ENCODE results near the gene SLC25A3. TPM values are rescaled to one million over a fixed set of nuclear protein-coding genes. Genes with fewer than 3 reads are reported as not detected.
"Not testable (repeated sequence)": the region's sequence is repeated elsewhere in the genome, so short reads cannot be mapped to it uniquely, and the experiment has no call there.

SLC25A3 gene
- total RNA-seq, 4 donors from 2014 or later, result 224 to 690 (median 542) TPM

- WGBS, 2 donors (ENCODE audit: low coverage in 1 of 2), result 62 to 71% methylated on average over 1 of the region's 1 CpG
- H3K27me3 ChIP-seq, result no peaks in the 10 kb centered on the region
- H3K4me3 ChIP-seq, result no peak overlapping the region
- H3K4me1 ChIP-seq, result peaks cover 0 to 20% (median 7%) of the 10 kb centered on the region in 4 donors
- peak; percentile 50 for DNase-seq
- intact Hi-C loops (cut with DNase I; ENCODE audit: low total_unique reads) (no loop called here), in situ Hi-C loops (cut with MboI; ENCODE audit: low pct_ligation_motif_present in 1 of 4, low pct_unique_long_range_greater_than_20kb in 1 of 4, low sequenced_read_pairs in 3 of 4) (loop anchor here in 2 of 4 donors (25.0 kb wide), 2 partner anchors 88 to 413 kb away; no protein-coding TSS in a partner anchor)
- H3K27ac ChIP-seq, result peak overlapping the region; percentile 55 to 71 (median 66)
- no peaks in the 10 kb centered on the region for H3K9me3 ChIP-seq
- TF ChIP-seq POLR2A (IDR thresholded peaks at IDR 0.05) (no peak), CTCF (IDR thresholded peaks at IDR 0.05) (no peak), POLR2AphosphoS5 (IDR thresholded peaks at IDR 0.05) (peak in 1 of 3 donors; percentile 21), EP300 (IDR thresholded peaks at IDR 0.05; ENCODE audit: low read depth) (no peak)
- H3K36me3 ChIP-seq, result no peaks in the 10 kb centered on the region
These were observed 19.4 kb upstream of the SLC25A3 start for GRCh38 chr12:98574110-98574509.

GRCh38 chr12:98575013-98575412, 18.5 kb upstream of the SLC25A3 start:
- no peak for TF ChIP-seq EP300 (IDR thresholded peaks at IDR 0.05; ENCODE audit: low read depth)
- TF ChIP-seq POLR2AphosphoS5 (IDR thresholded peaks at IDR 0.05), result no peak
- peak in 1 of 5 experiments; percentile 14 for TF ChIP-seq CTCF (IDR thresholded peaks at IDR 0.05)
- no peaks in the 10 kb centered on the region for H3K9me3 ChIP-seq
- H3K4me3 ChIP-seq, result no peak overlapping the region
- peak overlapping the region; percentile 55 to 71 (median 66) for H3K27ac ChIP-seq
- WGBS, 2 donors (ENCODE audit: low coverage in 1 of 2), result 73 to 77% methylated on average over 4 of the region's 4 CpGs
- no peaks in the 10 kb centered on the region for H3K27me3 ChIP-seq
- H3K36me3 ChIP-seq, result no peaks in the 10 kb centered on the region
- intact Hi-C loops (cut with DNase I; ENCODE audit: low total_unique reads) (no loop called here), in situ Hi-C loops (cut with MboI; ENCODE audit: low pct_ligation_motif_present in 1 of 4, low pct_unique_long_range_greater_than_20kb in 1 of 4, low sequenced_read_pairs in 3 of 4) (no loop called here)
- no peak for DNase-seq
- H3K4me1 ChIP-seq, result peaks cover 0 to 20% (median 10%) of the 10 kb centered on the region in 4 donors

GRCh38 chr12:98576795-98577194, 16.7 kb upstream of the SLC25A3 start:
- 85 to 90% methylated on average over 2 of the region's 2 CpGs for WGBS, 2 donors (ENCODE audit: low coverage in 1 of 2)
- H3K4me3 ChIP-seq; H3K9me3 ChIP-seq; H3K36me3 ChIP-seq; H3K27ac ChIP-seq; H3K27me3 ChIP-seq; DNase-seq; in situ Hi-C loops (cut with MboI; ENCODE audit: low pct_ligation_motif_present in 1 of 4, low pct_unique_long_range_greater_than_20kb in 1 of 4, low sequenced_read_pairs in 3 of 4); intact Hi-C loops (cut with DNase I; ENCODE audit: low total_unique reads): not testable (repeated sequence)
- H3K4me1 ChIP-seq, result peaks cover 0 to 20% (median 10%) of the 10 kb centered on the region in 4 donors

GRCh38 chr12:98578392-98578791, 15.1 kb upstream of the SLC25A3 start:
- Histone ChIP-seq H3K4me1 (peaks cover 0 to 20% (median 10%) of the 10 kb centered on the region in 4 donors), H3K4me3 (no peak overlapping the region), H3K36me3 (no peaks in the 10 kb centered on the region), H3K27me3 (no peaks in the 10 kb centered on the region), H3K27ac (peak overlapping the region; percentile 53 to 76 (median 68)), H3K9me3 (no peaks in the 10 kb centered on the region)
- DNase-seq, result peak; percentile 23
- WGBS, 2 donors (ENCODE audit: low coverage in 1 of 2), result 42 to 69% methylated on average over 1 of the region's 1 CpG
- intact Hi-C loops (cut with DNase I; ENCODE audit: low total_unique reads) (no loop called here), in situ Hi-C loops (cut with MboI; ENCODE audit: low pct_ligation_motif_present in 1 of 4, low pct_unique_long_range_greater_than_20kb in 1 of 4, low sequenced_read_pairs in 3 of 4) (no loop called here)
- TF ChIP-seq POLR2AphosphoS5 (IDR thresholded peaks at IDR 0.05) (no peak), CTCF (IDR thresholded peaks at IDR 0.05) (peak in 3 of 5 experiments; percentile 17 to 52 (median 41))

- H3K27ac ChIP-seq, result peak overlapping the region; percentile 53 to 76 (median 68)
These were observed 14.7 kb upstream of the SLC25A3 start for GRCh38 chr12:98578821-98579220.

More at GRCh38 chr12:98578821-98579220, 14.7 kb upstream of the SLC25A3 start:
- intact Hi-C loops (cut with DNase I; ENCODE audit: low total_unique reads) (no loop called here), in situ Hi-C loops (cut with MboI; ENCODE audit: low pct_ligation_motif_present in 1 of 4, low pct_unique_long_range_greater_than_20kb in 1 of 4, low sequenced_read_pairs in 3 of 4) (no loop called here)
- 66 to 67% methylated on average over 2 of the region's 2 CpGs for WGBS, 2 donors (ENCODE audit: low coverage in 1 of 2)
- no peak for TF ChIP-seq POLR2AphosphoS5 (IDR thresholded peaks at IDR 0.05)
- no peak for TF ChIP-seq CTCF (IDR thresholded peaks at IDR 0.05)
- TF ChIP-seq POLR2A (IDR thresholded peaks at IDR 0.05), result no peak
- no peak for TF ChIP-seq EP300 (IDR thresholded peaks at IDR 0.05; ENCODE audit: low read depth)
- H3K9me3 ChIP-seq, result no peaks in the 10 kb centered on the region
- peaks cover 0 to 17% (median 10%) of the 10 kb centered on the region in 4 donors for H3K4me1 ChIP-seq
- H3K27me3 ChIP-seq, result no peaks in the 10 kb centered on the region
- no peak overlapping the region for H3K4me3 ChIP-seq
- H3K36me3 ChIP-seq, result no peaks in the 10 kb centered on the region
- peak; percentile 21 for DNase-seq
